Fibroblast of upper back skin (primary cell): Measurements from ENCODE around the gene RYR2.
"Not testable (repeated sequence)": the region's sequence is repeated elsewhere in the genome, so short reads cannot be mapped to it uniquely, and the experiment has no call there.

Experiments used
- DNase-seq: peaks from one replicate; pipeline ENCODE4 v3.0.0-alpha.2; 2013

RYR2 gene

GRCh38 chr1:237277994-237278393, 236.0 kb downstream of the RYR2 start:
- DNase-seq, result not testable (repeated sequence)

- DNase-seq, result no peak
Measured at GRCh38 chr1:237279629-237280028, 237.6 kb downstream of the RYR2 start.

- no peak for DNase-seq
Measured at GRCh38 chr1:237281481-237281880, 239.5 kb downstream of the RYR2 start.

- DNase-seq, result no peak
Measured at GRCh38 chr1:237282208-237282783, 240.3 kb downstream of the RYR2 start.

GRCh38 chr1:237287876-237288521, 246.0 kb downstream of the RYR2 start:
- DNase-seq, result no peak

GRCh38 chr1:237293804-237294203, 251.8 kb downstream of the RYR2 start:
- DNase-seq, result no peak

GRCh38 chr1:237296861-237297260, 254.9 kb downstream of the RYR2 start:
- DNase-seq, result no peak

GRCh38 chr1:237300642-237301041, 258.7 kb downstream of the RYR2 start:
- no peak for DNase-seq

GRCh38 chr1:237303929-237304328, 261.9 kb downstream of the RYR2 start:
- DNase-seq, result no peak

- DNase-seq, result no peak
Measured at GRCh38 chr1:237306726-237307125, 264.7 kb downstream of the RYR2 start.

GRCh38 chr1:237309595-237310118, 267.7 kb downstream of the RYR2 start:
- DNase-seq, result no peak

- no peak for DNase-seq
Measured at GRCh38 chr1:237316352-237316751, 274.4 kb downstream of the RYR2 start.

- no peak for DNase-seq
Measured at GRCh38 chr1:237318748-237319147, 276.8 kb downstream of the RYR2 start.

GRCh38 chr1:237320890-237321289, 278.9 kb downstream of the RYR2 start:
- DNase-seq, result no peak

GRCh38 chr1:237324226-237324625, 282.2 kb downstream of the RYR2 start:
- no peak for DNase-seq

- no peak for DNase-seq
Measured at GRCh38 chr1:237327061-237327460, 285.1 kb downstream of the RYR2 start.

- DNase-seq, result no peak
Measured at GRCh38 chr1:237340892-237341291, 298.9 kb downstream of the RYR2 start.

- DNase-seq, result no peak
Measured at GRCh38 chr1:237341391-237341790, 299.4 kb downstream of the RYR2 start.

- DNase-seq, result no peak
Measured at GRCh38 chr1:237342730-237343129, 300.7 kb downstream of the RYR2 start.

- no peak for DNase-seq
Measured at GRCh38 chr1:237352747-237353146, 310.8 kb downstream of the RYR2 start.

- DNase-seq, result no peak
Measured at GRCh38 chr1:237353918-237354317, 311.9 kb downstream of the RYR2 start.

- no peak for DNase-seq
Measured at GRCh38 chr1:237355022-237355421, 313.0 kb downstream of the RYR2 start.

- no peak for DNase-seq
Measured at GRCh38 chr1:237358555-237358954, 316.6 kb downstream of the RYR2 start.

GRCh38 chr1:237367758-237368157, 325.8 kb downstream of the RYR2 start:
- no peak for DNase-seq

GRCh38 chr1:237371477-237371876, 329.5 kb downstream of the RYR2 start:
- not testable (repeated sequence) for DNase-seq
